HG03457 (cell line): ENCODE data around the gene MAGED1.

Experiments
- ATAC-seq: cut with Tn5 transposase; IDR thresholded peaks from one replicate; pipeline ENCODE4 v1.9.1; 2021; ENCODE audit warnings: moderate number of reproducible peaks; ENCODE audit not compliant: unreplicated experiment

The MAGED1 gene, protein sequence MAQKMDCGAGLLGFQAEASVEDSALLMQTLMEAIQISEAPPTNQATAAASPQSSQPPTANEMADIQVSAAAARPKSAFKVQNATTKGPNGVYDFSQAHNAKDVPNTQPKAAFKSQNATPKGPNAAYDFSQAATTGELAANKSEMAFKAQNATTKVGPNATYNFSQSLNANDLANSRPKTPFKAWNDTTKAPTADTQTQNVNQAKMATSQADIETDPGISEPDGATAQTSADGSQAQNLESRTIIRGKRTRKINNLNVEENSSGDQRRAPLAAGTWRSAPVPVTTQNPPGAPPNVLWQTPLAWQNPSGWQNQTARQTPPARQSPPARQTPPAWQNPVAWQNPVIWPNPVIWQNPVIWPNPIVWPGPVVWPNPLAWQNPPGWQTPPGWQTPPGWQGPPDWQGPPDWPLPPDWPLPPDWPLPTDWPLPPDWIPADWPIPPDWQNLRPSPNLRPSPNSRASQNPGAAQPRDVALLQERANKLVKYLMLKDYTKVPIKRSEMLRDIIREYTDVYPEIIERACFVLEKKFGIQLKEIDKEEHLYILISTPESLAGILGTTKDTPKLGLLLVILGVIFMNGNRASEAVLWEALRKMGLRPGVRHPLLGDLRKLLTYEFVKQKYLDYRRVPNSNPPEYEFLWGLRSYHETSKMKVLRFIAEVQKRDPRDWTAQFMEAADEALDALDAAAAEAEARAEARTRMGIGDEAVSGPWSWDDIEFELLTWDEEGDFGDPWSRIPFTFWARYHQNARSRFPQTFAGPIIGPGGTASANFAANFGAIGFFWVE

DNA sequence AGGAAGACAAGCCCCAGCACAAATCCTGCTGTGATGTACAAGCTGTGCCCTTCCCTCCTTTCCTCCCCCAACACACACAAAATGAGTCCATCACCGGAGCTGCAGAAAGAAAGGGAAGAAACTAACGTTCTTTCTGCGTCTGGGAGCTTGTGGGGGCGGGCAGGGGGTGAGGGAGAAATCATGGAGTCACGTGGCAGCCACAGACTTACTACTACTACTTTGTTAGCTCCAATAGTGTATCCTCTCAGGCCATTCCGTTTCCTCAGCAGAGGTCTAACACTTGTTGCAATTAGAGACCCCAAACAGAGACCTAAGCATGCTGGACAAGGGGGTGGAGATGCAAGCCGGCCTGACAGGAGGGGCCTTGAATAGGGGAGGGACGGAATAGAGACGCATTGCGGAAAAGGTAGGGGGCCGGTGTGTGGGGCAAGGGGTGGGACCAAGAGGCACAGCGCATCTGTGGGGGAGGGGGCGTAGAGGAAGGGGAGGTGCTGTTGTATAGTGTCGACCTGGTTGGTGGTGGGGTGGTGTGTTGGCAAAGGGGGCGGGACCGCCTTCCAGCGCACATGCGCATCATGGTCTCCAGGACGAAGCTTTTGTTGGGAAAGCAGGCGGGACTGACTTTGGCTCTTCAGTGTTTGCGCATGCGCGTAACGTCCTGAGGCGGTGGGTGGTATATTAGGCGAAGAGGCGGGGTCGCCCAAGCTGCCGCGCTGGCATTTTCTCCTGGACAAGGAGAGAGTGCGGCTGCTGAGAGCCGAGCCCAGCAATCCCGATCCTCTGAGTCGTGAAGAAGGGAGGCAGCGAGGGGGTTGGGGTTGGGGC is at the start of gene MAGED1:
MAGED1 (plus strand) TSS at position 703 of the 825 bp plus-strand sequence. CDS start 682 bp downstream, outside the sequence.
- ATAC-seq = peak; percentile 71

DNA sequence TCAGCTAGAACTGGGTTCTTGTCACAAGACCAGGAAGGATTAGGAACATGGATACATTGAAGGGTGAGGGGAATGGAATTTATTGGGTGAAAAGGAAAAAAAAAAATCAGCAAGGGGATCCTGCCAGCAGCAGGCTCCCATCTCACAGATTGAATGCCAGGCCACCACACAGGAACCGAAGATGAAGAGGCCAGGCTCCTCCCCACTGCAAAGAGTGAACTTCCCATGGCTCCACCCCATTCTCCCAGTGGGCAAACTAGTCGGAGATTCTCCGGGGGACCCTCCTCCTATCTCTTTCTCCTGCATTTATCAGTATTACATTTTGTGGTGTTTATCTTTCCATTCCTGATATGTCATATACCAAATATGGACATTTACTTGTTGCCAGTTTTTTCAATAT is 46.0 kb upstream of the MAGED1 start:
- no peak for ATAC-seq

DNA sequence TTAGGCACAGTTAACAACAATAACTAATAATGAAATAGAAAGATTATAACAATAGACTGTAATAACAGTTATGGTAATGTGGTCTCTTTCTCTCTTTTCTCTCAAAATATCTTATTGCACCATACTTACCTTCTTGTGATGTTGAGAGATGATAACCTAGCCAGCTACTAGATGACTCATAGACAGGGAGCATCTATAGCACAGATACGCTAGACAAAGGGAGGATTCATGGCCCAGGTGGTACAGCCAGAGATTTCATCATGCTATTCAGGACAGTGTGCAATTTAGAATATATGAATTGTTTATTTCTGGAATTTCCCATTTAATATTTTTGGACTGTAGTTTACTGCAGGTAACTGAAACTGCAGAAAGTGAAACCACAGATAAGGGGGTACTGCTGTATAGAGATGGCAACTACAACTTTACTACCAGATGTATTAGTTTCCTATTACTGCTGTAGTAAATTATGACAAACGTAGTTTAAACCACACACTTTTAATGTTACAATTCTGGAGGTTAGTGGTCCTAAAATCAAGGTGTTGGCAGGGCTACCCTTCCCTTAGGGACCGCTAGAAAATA is 41.8 kb upstream of the MAGED1 start:
- no peak for ATAC-seq

DNA sequence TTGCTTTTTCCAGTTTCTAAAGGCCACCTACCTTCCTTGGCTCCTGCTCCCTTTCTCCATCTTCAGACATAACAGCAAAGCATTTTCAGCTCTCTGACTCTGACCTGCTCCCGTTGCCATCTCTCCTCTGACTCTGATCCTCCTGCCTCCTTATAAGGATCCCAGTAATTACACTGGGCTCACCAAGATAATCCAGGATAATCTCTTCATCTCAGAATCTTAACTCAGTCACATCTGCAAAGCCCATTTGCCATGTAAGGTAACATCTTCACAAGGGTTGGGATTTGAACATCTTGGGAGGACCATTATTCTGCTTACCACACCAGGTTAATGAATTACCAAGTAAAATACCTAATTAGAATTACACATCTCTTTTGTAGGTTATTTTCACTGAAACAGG is 41.3 kb upstream of the MAGED1 start:
- ATAC-seq = no peak

DNA sequence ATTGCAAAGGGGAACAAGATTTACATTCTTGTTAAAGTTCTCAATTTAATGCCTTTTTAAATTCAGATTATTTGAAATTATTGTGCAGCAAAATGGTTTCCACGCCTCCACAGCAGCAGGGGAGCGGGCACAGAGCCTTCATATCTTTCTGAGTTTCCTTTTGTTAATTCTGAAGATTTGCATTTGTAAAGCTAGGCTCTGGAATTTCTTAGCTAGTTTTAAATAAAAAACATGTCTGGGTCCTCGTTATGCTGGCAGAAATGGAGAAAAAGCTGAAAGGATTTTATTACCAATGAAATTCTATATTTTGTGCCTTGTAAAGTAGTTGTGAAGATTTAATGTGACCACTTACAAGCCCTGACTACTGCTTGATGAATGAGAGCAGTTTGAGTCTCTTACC is 40.8 kb upstream of the MAGED1 start:
- no peak for ATAC-seq

DNA sequence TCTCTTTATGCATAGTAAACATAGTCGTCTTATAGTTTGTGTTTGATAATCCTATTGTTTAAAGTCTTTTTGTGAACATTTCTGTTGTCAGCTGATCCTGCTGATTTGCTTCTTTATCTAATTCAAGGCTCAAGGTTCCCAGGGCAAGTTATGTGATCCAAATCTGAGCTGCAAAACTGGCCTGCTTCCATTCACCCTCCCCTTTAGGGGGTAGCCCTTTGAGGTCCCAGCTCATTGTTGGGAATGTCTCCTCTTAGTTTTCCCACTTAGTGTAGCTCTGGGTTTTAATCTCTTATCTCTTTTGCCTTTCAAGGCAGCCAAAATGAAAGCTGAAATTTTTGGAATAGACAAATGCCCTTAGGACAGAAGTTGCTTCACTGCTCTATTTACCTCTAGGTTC is 40.2 kb upstream of the MAGED1 start:
- ATAC-seq = no peak

DNA sequence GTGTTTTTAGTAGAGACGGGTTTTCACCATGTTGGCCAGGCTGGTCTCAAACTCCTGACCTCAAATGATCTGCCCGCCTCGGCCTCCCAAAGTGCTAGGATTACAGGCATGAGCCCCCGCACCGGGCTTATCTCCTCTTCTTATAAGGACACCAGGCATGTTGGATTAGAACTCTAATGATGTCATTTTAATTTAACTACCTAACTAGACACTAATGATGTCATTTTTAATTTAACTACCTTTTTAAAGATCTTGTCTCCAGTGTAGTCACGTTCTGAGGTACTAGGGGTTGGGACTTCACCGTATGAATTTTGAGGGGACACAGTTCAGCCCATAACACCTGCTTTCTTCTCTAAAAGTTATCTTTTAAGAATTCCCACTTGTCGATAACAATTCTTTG is 37.7 kb upstream of the MAGED1 start:
- no peak for ATAC-seq

DNA sequence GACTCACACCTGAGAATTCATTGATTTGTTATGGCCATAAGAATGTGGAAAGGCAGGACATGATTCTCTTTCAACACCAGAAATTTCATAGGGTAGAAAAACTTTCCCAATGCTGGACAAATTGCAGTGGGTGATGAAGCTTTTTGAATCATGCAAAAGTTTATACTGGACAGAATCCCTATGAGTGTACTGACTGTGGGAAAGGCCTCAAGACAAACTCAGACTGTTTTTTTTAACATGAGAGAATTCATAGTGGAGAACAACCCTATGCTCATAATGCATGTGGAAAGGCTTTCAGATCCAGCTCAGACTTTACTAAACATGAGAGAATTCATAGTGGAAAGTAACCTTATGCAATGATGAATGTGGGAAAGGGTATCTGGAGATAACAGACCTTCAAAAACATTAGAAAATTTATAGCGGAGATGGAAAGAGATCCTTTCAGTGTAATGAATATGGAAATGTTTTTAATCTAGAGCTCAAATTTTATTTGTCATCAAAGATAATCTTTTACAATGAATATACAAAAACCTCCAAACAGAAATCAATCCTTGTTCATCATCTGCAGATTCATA is 36.2 kb upstream of the MAGED1 start:
- ATAC-seq = no peak

DNA sequence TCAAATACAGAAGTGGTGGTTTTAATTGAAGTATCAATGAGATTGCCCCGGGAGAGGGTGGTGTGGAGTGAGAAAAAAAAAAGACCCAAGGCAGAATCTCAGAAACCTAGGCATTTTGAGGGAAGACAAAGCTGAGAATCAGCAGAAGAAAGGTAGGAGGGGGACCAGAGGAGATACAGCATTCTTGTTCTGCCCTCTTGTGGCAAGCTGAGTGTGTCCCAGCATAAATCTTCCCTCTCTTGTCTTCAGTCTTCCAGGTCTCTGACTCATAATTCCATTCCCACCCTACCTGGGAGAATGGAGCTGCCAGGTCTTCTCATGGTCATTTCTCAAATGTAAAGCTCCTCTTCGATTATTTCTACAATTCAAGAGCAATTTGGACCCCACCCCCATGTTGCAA is 32.7 kb upstream of the MAGED1 start:
- no peak for ATAC-seq

DNA sequence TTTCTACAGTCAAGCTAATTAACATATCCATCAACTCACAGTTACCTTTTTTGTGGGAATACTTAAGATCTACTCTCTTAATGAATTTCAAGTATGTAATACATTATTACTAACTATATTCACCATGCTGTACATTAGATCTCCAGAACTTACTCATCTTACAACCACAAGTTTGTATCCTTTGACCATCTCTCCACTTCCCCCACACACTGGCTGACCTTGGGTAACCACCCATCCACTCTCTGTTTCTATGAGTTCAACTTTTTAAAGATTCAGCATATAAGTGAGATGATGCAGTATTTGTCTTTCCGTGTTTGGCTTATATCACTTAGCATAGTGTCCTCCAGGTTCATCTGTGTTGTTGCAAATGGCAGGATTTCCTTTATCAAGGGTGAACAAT is 30.5 kb upstream of the MAGED1 start:
- no peak for ATAC-seq

DNA sequence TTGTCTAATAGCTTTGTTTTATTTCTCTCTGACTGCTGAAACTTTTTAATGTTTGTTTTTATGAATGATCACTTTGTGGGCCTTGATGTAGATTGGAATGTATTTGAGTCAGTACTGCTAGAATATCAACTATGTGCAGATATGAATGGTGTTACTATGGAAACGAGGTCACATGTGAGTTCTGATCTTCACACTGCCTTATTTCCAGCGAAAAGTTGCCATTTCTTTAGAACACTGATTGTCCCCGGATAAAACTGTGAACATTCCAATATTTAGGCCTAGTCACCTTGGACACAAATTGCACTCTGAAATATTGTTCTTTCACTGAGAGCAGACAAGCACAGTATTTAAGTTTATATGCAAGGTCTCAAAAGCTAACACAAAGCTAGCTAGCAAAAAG is 27.2 kb upstream of the MAGED1 start:
- no peak for ATAC-seq

DNA sequence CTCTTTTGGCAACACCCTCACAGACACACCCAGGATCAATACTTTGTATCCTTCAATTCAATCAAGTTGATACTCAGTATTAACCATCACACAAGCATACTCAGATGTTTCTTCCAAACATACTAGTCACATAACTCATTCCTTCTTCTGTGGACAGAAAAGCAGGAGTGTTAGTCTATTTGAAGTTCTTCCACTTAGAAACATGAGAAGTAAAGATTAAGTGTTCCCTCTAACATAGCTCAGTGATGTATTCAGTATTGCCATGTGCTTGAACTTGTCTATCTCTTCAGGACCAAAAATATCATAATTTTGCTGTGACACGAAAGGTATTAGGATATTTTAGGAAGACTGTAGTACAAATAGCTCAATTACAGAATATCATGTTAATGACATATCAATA is 25.8 kb upstream of the MAGED1 start:
- ATAC-seq = no peak

DNA sequence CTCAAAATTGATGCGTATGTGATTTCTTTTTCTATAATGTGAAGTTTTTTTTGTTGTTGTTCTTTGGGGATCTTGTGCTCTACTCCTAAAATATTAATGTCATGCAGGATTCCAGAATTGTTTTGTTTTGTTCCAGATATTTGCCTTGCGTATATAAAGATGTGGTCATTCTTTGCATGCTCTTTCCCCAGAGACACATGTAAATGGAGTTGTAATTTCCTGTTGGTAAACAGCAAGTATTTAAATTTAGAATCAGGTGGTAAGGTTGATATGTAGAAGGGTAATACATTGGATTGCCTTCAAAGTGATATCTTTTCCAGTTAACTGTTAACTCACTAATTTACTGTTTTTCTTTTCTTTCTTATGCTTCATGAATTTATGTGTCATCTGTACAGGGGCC is 23.1 kb upstream of the MAGED1 start:
- no peak for ATAC-seq

DNA sequence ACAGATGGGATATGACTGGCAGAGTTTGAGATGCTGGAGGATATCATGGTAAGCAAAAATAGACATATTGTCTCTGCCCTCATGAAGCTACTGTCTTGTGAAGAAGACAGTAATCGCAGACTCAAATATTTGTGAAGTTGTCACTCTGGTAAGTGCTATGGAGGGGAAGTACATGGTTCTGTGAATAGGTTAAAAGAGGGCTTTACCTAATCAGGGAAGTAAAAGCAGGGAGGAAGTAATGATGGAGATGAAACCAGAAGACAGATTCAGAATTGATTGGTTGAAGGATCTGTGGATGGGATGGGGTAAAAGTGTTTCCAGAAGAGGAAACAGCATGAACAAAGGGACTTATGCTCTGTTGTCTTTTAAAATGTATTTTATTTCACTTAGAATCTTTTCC is 19.3 kb upstream of the MAGED1 start:
- no peak for ATAC-seq

DNA sequence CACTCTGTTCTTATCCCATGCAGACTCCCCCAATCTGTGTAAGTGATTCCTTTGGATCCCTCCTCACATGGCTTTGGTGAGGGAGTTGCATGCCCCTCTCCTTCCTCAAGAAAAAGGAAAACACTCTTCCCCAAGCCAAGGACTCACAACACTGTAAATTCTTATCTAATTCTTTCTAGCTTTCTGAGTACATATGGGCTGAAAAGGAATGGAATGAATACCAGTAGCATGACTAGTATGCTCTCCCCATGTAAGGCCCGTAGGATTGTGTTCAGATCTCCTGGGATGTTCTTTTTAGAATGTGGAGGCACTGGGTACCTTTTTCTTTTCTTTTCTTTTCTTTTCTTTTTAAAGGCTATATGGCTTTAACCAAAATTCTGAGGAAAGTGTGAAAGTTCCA is 17.0 kb upstream of the MAGED1 start:
- ATAC-seq = no peak

DNA sequence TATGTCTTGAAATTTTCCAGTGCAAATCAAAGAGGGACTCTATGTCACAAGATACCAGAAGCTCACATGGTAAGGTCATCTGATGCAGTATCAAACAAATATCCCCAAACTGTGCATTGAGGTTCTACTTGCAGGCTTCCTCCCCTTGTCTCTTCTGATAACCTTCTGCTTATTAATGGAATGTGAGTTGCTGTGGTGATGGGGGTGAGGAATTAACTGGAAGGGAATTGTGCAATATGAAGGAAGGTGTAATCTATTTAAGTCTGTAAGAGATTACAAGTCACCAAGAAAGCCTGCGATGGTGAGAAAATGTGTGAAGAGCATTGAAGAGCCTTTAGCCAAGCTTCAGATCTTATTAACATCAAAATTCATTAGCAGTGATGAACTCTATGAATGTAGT is 15.4 kb upstream of the MAGED1 start:
- ATAC-seq = no peak

DNA sequence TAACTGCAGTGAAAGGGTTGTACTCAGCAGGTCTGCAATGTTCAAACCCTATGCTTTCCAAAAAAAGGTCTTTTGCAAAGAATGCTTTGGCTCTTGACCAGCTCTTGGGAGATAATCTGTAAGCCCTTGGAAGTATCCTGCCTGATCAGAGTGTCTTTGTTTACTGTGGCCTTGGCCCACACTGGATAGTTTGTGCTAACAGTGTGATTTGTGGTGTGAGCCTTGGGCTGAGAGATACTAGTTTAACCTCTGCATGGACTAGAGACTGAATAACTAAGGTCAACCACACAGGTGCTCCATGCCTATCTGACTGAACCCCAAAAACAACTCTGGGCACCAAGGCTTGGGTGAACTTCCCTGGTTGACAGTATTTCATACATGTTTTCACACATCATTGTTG is 3.6 kb upstream of the MAGED1 start:
- ATAC-seq = no peak

DNA sequence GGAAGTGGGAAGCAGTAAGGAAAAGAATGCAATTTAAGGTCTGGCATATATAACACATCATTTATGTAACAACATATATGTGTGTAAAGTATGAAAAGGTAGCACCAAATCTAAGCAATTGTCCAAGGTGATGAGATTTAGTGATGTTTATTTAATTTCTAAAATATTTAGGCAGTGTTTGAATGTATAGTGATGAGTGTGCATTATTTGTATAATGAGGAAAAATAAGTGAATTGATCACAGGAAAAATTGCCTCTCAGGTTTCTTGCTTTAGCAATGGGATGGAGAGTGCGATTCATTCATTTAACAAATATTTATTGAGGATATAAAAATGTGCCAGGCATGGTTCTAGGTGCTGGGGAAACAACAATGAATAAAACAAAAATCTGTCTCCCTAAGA is 2.2 kb upstream of the MAGED1 start:
- no peak for ATAC-seq

DNA sequence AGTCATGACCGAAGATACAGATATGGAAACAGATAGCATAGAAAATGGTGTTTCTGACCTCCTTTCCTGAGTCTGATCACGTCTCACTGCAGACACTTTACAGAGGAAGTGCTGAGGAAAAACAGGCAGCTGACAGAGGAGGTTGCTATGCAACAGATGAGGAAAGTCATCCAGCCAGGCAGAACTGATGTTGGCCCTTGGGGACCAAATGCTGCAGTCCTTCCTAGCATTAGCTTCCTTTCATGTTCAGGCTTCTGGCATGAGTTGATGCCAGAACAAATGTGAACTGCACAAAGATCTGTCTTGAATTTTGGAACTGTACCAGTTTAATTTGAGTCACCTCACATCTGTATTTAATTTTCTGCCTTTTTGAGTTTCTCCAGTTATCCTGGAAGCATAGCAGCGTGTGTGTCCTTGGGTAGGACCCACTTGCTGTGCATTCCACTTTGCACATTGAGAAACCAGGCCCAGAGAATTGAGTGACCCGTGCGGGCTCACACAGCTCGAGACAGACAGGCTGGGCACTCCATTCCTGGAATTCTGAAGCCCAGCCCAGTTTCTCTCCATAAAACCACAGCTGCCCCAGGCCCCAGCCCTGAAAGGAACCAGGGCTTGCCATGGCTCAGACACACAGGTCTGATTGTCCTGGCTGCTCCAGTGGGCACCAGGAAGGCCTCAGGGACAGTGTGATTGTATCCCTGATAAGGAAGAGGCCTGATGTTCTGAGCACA is 1.4 kb upstream of the MAGED1 start:
- ATAC-seq = no peak
